OCI-LY7 (cell line): Measurements from ENCODE around the gene KCNAB2. TPM values are rescaled to one million over a fixed set of nuclear protein-coding genes. Genes with fewer than 3 reads are reported as not detected.

ENCODE experiments used
- BruUV-seq: library from RNA; stranded (reverse); fragments of 400-500 nt; replicated peaks from 2 replicates; lab custom pipeline; 2021; lab: Mats Ljungman, UMichigan
- CTCF ChIA-PET: fragments of 300-600 bp; sonication (Branson Sonifier 250); formaldehyde crosslinking; loops from one replicate; lab custom pipeline; 2022; ENCODE audit warnings: antibody characterized with exemption; ENCODE audit not compliant: unreplicated experiment; lab: Charles Lee
- POLR2A ChIA-PET: fragments of 300-600 bp; sonication (Branson Sonifier 250); formaldehyde crosslinking; loops from one replicate; lab custom pipeline; 2022; ENCODE audit warnings: antibody characterized with exemption; lab: Charles Lee
- DNase-seq: peaks from one replicate; pipeline ENCODE4 v3.0.0-alpha.2; 2015; ENCODE audit warnings: low spot score
- H2AFZ ChIP-seq: fragments of 200-600 bp; sonication (generic), shearing (Covaris generic); 2 replicates; pipeline ENCODE4 v1.6.1; 2014; ENCODE audit warnings: mild to moderate bottlenecking, antibody characterized with exemption, low read length, moderate library complexity
- H3K27ac ChIP-seq: fragments of 200-600 bp; sonication (generic); 2 replicates; pipeline ENCODE4 v1.5.1; 2014; ENCODE audit warnings: mixed run types, low read depth, mild to moderate bottlenecking, moderate library complexity, low read length, inconsistent platforms; ENCODE audit not compliant: poor library complexity, severe bottlenecking
- H3K36me3 ChIP-seq: fragments of 200-600 bp; sonication (generic); 2 replicates; pipeline ENCODE4 v1.6.1; 2014; ENCODE audit warnings: mild to moderate bottlenecking, antibody characterized with exemption, low read length, moderate library complexity, mixed read lengths; ENCODE audit not compliant: insufficient read depth
- H3K4me1 ChIP-seq: fragments of 200-600 bp; sonication (generic); 2 replicates; pipeline ENCODE4 v1.5.1; 2014; ENCODE audit warnings: mild to moderate bottlenecking, low read length; ENCODE audit not compliant: insufficient read depth, poor library complexity, severe bottlenecking
- H3K4me2 ChIP-seq: fragments of 200-600 bp; sonication (generic); 2 replicates; pipeline ENCODE4 v1.6.1; 2014; ENCODE audit warnings: mild to moderate bottlenecking, low read length
- H3K4me3 ChIP-seq: fragments of 200-600 bp; sonication (generic); 2 replicates; pipeline ENCODE4 v1.5.1; 2014; ENCODE audit warnings: mild to moderate bottlenecking, low read depth, low read length; ENCODE audit not compliant: poor library complexity, severe bottlenecking
- H3K79me2 ChIP-seq: fragments of 200-600 bp; sonication (generic); 2 replicates; pipeline ENCODE4 v1.6.1; 2016; ENCODE audit warnings: low read depth, mild to moderate bottlenecking, low read length, moderate library complexity, mixed read lengths; ENCODE audit not compliant: insufficient read depth
- H3K9me2 ChIP-seq: fragments of 200-600 bp; sonication (generic); 2 replicates; pipeline ENCODE4 v1.6.1; 2016; ENCODE audit warnings: mild to moderate bottlenecking, low read length, mixed read lengths; ENCODE audit not compliant: insufficient read depth
- H3K9me3 ChIP-seq: fragments of 200-600 bp; sonication (generic); 2 replicates; pipeline ENCODE4 v1.6.1; 2014; ENCODE audit warnings: mild to moderate bottlenecking, mixed run types, low read length, mixed read lengths
- H4K20me1 ChIP-seq: fragments of 200-600 bp; sonication (generic); 2 replicates; pipeline ENCODE4 v1.6.1; 2014; ENCODE audit warnings: mild to moderate bottlenecking, antibody characterized with exemption, low read length, moderate library complexity, mixed read lengths; ENCODE audit not compliant: insufficient read depth
- CTCF ChIP-seq: fragments of 200-600 bp; sonication (generic); conservative IDR thresholded peaks from 2 replicates; pipeline ENCODE4 v1.5.1; 2014; ENCODE audit warnings: mild to moderate bottlenecking, antibody characterized with exemption, low read length, moderate library complexity, mixed read lengths
- EZH2phosphoT487 ChIP-seq: fragments of 200-600 bp; sonication (generic); IDR thresholded peaks from 2 replicates; pipeline ENCODE4 v1.6.1; 2018; ENCODE audit warnings: low read depth, borderline replicate concordance, mild to moderate bottlenecking, mixed run types, antibody characterized with exemption, low read length, moderate library complexity, mixed read lengths
- intact Hi-C: fragments of 100-400 bp; cut with micrococcal nuclease; formaldehyde crosslinking; loops from one replicate; pipeline ENCODE4 v1.10.0; 2022; ENCODE audit not compliant: unreplicated experiment
- total RNA-seq, 2 experiments: library from RNA; depleted of rRNA in 1 of 2; stranded (reverse); fragments of >200 nt in 1 of 2; shearing (Covaris generic) in 1 of 2; gene quantifications; 2 replicates each; pipeline ENCODE4 v1.2.3, GENCODE V29; 2014 to 2022

KCNAB2 gene
- total RNA-seq, 2 experiments from 2014 or later = 46.7 to 133 TPM

GRCh38 chr1:6001992-6002576 lies 43.6 kb upstream of the KCNAB2 start:
- no peak for TF ChIP-seq CTCF
- TF ChIP-seq EZH2phosphoT487 = no peak
- intact Hi-C loops = no loop called here
- Histone ChIP-seq H3K27ac (no peak overlapping the region), H4K20me1 (peaks cover 3% of the 10 kb centered on the region; the same call in 1 of the 2 replicates), H3K4me1 (no peaks in the 10 kb centered on the region), H2AFZ (no peak overlapping the region), H3K79me2 (no peaks in the 10 kb centered on the region), H3K9me3 (no peaks in the 10 kb centered on the region), H3K4me3 (no peak overlapping the region), H3K9me2 (no peaks in the 10 kb centered on the region), H3K36me3 (no peaks in the 10 kb centered on the region), H3K4me2 (no peak overlapping the region)
- DNase-seq = no peak
- POLR2A ChIA-PET = no interaction called here
- CTCF ChIA-PET = no interaction called here
- BruUV-seq = no TSS peak

GRCh38 chr1:6002714-6003501 lies 42.8 kb upstream of the KCNAB2 start:
- H3K36me3 ChIP-seq = no peaks in the 10 kb centered on the region
- H3K4me2 ChIP-seq = no peak overlapping the region
- H3K79me2 ChIP-seq = no peaks in the 10 kb centered on the region
- no peak overlapping the region for H3K4me3 ChIP-seq
- no peak overlapping the region for H3K27ac ChIP-seq
- ChIA-PET CTCF (no interaction called here), POLR2A (no interaction called here)
- H3K9me2 ChIP-seq = no peaks in the 10 kb centered on the region
- no peak for TF ChIP-seq EZH2phosphoT487
- intact Hi-C loops = no loop called here
- DNase-seq = no peak
- no peaks in the 10 kb centered on the region for H3K4me1 ChIP-seq
- H4K20me1 ChIP-seq = peaks cover 3% of the 10 kb centered on the region; the same call in 1 of the 2 replicates
- no peaks in the 10 kb centered on the region for H3K9me3 ChIP-seq
- no TSS peak for BruUV-seq
- no peak overlapping the region for H2AFZ ChIP-seq

- Histone ChIP-seq H3K36me3 (no peaks in the 10 kb centered on the region), H3K9me2 (no peaks in the 10 kb centered on the region), H3K4me3 (no peak overlapping the region), H3K4me2 (no peak overlapping the region), H4K20me1 (peaks cover 3% of the 10 kb centered on the region; the same call in 1 of the 2 replicates), H3K9me3 (no peaks in the 10 kb centered on the region), H2AFZ (no peak overlapping the region), H3K4me1 (no peaks in the 10 kb centered on the region), H3K79me2 (no peaks in the 10 kb centered on the region), H3K27ac (no peak overlapping the region)
- TF ChIP-seq EZH2phosphoT487 (no peak), CTCF (no peak)
- intact Hi-C loops = no loop called here
- POLR2A ChIA-PET = no interaction called here
- CTCF ChIA-PET = no interaction called here
- no TSS peak for BruUV-seq
- no peak for DNase-seq
Measured at GRCh38 chr1:6003568-6004411, 41.9 kb upstream of the KCNAB2 start.
